NCI-H1694 (cell line): ENCODE measurements around the gene ZDHHC8.

Experiments
- DNase-seq: peaks from one replicate; lab custom pipeline; 2025; lab: John Stamatoyannopoulos, UW

The ZDHHC8 gene

DNA sequence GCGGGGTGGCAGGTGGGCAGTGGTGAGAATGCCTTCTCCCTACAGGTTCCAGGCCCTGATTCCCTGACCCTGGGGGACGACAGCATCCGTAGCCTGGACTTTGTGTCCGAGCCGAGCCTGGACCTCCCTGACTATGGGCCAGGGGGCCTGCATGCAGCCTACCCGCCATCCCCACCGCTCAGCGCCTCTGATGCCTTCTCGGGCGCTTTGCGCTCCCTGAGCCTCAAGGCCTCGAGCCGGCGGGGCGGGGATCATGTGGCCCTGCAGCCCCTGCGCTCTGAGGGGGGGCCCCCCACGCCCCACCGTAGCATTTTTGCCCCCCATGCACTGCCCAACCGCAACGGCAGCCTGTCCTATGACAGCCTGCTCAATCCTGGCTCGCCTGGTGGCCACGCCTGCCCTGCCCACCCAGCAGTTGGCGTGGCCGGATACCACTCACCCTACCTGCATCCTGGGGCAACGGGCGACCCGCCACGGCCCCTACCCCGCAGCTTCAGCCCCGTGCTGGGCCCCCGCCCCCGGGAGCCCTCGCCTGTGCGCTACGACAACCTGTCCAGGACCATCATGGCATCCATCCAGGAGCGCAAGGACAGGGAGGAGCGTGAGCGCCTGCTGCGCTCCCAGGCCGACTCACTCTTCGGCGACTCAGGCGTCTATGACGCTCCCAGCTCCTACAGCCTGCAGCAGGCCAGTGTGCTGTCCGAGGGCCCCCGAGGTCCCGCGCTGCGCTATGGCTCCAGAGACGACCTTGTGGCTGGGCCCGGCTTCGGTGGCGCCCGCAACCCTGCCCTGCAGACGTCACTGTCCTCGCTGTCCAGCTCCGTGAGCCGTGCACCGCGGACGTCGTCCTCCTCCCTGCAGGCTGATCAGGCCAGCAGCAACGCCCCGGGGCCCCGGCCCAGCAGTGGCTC lies 11.4 kb downstream of the ZDHHC8 start:
- DNase-seq = no peak

DNA sequence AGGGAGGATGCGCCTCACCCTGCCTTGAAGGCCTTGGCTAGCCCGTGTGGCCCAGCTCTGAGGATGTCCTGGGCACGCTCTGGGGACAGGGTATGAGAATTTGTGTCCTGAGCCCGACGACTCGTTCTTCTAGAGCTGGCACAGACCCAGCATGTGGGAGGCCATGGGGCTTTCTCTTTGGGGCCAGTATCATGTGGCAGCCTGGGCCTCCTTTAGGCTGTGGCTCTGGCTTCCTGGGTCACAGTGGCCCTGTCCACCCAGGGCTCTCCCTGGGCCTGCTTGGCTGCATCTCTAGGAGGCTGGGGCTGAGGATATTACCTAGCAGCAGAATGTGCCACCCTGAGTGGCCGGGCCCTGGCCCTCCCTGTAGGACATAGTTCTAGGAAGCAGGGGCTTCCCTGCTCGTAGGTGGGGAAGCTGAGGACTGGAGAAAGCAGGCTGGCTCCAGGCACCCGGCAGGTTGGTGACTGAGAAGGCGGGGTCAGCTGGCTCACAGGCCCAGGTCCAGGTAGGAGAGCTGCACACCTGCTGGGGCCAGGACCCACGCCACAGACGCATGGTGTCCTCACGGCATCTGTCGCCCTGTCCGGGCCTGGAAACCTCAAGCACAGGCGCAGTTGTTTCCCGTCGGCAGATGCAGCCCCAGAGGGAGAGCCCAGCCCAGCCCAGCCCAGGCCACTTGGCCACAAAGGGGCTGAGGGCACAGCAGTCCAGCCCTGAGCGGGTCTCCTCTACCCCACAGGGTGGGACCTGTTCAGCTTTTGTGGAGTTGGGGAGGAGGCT lies 12.5 kb downstream of the ZDHHC8 start:
- no peak for DNase-seq

DNA sequence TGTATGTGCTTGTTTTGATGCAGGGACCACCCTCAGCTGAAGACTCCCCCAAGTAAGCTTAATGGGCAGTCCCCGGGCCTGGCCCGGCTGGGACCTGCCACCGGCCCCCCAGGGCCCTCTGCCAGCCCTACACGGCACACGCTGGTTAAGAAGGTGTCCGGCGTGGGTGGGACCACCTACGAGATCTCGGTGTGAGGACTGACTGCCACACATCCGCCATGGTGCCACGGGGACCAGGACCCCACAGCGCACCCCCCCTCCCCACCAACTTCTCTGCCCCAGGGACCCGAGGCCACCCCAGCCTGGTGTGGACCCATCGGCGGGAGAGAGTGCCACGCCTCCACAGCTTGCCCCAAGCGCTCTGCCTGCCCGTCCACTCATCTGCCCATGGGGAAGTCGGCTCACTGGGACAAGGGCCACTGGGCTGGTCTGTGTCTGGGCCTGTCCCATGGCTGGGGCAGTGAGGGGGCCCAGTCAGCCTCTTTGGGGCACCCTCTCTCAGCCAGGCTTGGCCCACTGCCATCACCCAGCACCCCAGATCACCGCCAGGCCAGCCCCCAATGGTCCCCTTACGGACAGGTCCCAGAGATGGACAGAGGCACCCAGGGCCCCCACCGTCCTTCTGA lies 13.7 kb downstream of the ZDHHC8 start:
- no peak for DNase-seq

DNA sequence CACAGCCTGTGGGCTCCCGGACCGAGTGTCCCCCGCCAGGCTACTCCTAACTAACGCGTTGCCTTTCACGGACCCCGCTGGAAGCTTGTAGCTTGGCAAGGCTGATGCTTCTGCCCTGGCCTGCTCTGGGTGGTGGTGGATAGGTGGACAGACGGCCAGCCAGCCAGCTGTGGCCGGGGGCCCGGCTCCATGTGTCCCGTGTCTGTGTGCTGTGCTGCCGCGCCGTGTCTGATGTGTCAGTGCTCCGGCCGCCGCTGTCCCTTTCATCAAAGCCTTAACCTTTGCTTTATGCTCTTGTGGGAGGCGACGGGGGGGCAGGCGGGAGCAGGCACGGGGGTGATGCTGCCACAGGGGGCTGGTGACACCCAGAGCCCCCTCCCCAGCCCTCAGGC lies 14.2 kb downstream of the ZDHHC8 start:
- no peak for DNase-seq

DNA sequence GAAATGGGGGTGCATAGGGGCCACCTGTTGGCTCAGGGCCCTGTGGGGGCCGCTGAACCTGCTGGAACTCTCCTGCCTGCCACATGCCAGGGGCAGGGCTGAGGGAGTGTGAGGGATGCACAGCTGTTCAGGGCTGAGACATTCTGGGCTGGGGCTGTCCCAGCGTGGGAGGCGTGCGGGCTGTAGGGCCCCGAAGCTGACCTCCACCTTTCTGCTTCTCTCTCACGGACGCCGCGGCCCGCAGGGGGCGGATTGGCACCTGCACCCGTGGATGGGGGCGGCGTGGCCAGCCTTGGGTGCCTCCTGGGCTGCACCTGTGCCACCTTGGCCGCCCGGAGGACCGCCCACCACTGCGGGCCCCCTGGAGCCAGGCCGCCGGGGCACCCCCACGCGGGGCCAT lies 15.2 kb downstream of the ZDHHC8 start:
- DNase-seq = no peak

DNA sequence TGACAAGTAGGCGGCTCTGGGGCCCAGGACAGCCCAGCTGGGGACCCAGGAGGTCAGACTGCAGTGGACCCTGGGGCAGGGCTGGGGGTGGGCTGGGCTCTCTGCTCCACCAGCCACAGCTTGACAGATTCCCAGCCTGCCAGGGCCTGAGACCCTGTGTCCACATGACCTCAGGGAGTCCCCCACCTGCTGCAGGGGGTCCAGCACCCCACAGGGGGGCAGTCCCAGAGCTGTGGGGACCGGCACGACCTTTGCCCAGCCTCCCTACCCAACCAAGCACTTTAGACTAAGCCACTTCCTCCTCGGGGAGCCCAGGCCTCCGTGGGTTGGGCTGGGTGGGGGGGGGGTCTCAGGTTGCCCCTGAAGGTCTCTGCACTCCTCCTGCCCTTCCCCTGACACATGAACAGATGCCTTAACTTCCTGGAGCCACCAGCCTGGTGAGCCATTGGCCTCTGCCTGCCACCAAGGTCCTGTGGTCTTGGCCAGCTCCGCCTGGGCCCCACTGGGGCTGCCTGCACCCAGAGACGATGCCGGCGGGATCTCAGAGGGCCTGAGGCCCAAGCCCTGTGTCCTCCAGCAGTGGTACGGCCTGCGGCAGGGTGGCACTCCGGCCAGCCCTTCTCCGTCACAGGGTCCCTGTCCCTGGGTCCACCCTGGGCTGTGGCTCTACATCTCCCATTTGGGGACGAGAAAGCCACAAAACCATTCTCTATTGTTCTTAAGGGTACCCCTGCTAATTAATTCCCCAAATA lies 15.8 kb downstream of the ZDHHC8 start:
- DNase-seq = no peak

DNA sequence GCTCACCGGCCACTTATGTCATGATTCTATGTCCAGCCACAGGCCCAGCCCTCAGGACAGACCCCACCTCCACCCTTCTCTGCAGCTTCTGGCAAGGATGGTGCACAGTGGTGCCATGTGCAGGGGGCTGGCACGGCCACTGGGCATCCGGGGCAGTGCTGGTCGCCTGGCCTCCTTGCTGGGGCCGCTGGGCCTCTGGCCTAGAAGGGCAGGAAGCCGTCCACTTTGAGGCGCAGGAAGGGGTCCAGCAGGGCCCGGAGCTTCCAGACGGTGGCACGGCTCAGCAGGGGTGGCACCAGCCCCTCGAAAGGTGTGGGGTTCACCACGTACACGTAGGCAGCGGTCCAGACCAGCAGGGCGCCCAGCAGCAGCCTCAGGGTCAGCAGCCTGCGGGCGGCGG lies 16.8 kb downstream of the ZDHHC8 start:
- no peak for DNase-seq

DNA sequence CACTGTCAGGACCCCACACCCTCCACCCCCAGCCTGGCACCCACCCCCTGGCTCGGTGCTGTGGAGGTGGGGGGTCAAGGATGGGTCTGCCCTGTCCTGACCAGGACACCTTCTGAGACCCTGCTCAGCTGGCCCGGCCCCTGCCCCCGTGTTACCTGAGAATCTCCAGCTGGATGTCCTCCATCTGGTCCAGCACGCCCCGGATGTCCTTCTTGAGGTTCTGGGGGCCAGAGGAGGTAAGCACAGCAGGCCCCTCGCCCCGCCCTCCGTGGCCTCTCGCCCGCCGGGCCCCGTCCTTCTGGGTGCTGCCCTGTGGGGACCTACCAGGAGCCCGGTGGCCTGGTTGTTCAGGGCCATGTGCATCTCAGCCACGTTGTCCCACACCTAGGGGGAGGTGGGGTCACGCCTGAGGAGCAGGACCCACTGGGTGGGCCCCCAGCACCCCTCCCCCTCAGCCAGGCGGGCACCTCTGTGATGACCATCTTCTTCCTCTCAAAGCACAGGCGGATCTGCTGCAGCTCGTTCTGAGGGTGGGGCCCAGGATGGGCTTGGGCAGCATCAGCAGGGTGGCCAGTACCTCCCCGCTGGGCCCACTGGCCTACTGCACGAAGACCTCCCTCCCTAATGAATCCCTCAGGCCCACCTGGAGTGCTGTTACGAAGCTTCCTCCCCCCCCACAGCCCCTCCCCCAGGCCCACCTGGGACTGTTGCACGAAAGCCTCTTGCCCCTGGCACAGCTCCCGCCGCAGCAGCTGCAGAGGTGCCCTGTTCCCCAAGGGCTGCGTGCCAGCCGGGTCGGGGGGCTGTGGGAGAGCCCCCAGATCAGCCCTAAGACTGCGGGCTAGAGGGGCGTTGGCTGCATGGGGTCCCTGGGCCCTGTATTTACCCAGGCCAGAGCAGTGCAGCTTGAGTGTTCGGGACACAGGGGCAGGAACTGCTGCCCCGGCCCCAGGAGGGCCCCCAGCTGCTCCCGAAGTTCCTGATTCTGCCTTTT lies 17.9 kb downstream of the ZDHHC8 start:
- no peak for DNase-seq

DNA sequence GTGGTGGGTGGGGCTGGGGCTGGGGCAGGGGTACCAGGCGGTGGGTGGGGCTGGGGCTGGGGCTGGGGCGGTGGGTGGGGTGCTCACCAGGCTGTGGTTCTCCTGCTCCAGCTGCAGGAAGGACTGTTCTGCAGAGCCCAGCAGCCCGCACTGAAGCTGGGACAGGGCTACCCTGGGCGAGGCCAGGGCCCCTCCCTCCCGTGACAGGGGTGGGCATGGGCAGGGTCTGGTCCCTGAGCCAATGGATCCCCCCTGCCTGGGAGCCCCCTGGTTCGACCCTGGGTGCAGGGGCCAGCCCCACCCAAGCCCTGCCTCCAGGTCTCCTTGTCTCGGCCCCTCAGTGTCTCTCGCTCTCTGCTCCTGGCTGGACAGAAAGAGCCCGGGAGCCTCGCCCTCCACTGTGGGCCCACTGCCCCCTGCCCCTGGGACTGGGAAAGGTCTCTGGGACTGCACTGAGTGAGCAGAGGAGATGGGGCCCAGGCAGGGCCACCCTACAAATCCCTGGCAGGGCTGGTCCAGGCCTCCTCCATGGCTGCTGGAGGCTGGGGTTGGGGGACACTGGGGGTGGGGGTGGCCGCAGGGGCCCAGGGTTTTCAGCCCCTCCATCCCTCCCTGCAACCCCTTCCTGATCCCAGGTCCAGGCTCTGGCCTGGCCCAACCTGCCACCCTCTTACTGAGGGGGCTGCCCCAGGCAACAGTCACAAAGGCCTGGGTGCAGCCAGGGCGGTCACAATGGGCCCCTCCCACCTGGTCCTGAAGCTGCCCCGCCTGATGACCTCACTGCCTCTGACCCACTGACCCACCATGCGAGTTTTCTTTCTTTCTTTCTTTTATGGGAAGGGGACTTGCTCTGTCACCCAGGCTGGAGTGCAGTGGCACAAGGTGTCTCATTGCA lies 19.0 kb downstream of the ZDHHC8 start, which contains the start of gene CCDC188:
TSS of gene CCDC188 (minus strand) at position 675 of the 895 bp plus-strand sequence. CDS start at position 606, 69 bp downstream.
- no peak for DNase-seq

DNA sequence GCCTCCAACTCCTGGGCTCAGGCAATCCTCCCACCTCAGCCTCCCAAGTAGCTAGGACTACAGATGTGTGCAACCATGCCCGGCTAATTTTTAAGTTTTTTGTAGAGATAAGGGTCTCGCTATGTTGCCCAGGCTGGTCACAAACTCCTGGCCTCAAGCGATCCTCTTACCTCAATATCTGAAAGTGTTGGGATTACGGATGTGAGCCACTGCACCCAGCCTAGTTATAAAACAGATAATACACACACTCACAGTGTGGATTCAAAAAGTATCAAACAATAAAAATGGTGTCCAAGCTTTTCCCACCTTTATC lies 19.6 kb downstream of the ZDHHC8 start:
- DNase-seq = no peak

DNA sequence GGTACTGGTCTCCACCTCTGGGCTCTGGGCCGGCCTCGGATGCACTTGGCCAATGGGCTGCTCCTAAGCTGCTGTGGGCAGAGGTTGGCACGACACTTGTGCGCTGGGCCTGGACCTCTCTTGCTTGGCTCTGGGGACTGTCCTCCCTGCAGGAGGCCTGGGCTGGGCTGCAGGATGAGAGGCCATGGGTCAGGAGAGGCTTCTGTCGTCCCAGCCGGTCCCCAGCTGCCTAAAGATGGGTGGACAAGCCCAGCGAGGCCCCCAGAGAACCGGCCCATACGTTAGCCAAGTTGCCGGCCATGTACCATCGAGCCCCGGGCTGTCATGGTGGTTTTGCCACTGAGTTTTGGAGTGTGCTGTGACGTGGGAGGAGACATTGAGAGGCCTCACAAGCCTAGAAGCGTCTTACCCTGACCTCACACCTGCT lies 20.9 kb downstream of the ZDHHC8 start:
- no peak for DNase-seq

DNA sequence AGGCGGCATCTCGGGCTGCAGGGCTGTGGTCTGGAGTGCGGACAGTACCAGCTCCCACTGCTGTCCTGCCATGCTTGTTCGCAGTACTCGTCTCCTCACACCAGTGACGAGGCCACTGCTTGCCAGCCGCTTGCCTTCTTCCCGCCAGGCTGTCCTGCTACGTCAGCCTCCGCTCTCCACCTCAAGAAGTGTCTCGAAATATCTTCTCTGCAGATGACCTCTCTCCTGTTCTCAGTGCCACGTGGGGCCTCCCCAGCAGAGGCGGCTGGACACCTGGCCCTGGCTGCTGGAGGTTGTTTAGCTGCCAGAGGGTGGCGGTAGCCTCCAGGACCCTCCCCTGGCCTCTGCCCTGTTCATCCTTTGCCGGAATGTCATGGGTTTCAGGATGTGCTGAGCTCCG lies 22.3 kb downstream of the ZDHHC8 start:
- DNase-seq = no peak

DNA sequence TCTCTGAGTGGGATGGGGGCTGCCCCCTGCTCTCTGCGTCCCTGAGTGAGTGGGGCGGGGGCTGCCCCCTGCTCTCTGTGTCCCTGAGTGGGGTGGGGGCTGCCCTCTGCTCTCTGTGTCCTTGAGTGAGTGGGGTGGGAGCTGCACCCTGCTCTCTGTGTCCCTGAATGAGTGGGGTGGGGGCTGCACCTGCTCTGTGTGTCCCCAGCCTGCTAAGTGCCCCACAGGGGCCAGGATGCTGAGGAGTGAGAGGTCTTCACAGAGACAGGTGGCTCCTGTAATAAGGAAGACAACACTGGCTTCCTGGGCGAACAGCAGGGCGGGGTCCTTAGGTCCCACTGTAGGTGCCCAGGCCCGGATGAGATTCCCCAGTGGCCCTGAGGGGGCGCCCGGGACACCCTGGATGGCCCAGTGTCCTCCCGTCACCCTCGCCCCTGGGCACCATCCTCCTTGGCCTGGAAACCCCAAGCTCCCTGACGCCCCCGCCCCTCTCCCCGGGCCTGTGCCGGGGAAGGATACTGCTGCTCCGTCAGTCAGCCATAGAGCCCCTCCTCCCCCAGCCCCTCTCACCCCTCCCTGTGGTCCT lies 23.1 kb downstream of the ZDHHC8 start:
- DNase-seq = no peak

DNA sequence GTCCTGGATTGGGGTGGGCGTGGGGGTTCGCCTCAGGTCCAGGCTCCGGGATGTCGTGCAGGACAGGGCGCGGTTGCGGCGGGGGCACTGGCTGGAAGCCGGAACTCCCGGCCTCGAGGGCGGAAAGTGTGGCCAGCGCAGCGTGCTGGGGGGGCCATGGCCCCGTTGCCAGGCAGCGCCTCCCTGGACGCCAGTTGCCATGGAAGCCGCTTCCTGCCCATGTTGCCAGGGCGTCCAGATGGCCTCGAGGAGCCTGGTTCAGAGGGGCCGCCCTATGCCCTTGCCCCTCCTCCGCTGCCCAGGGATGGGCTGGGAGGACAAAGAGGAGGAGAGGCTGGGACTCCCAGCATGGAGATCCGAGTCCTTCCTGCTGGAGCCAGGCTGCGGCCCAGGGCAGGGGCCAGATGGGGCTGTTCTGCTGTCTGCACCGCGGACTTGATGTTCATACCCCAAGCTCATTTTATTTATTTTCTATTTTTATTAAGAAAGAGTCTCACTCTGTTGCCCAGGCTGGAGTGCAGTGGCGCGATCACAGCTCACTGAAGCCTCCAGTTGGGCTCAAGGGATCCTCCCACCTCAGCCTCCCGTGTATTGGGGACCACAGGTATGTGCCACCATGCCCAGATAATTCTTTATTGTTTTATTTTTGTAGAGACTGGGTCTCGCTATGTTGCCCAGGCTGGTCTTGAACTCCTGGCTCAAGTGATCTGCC lies 23.9 kb downstream of the ZDHHC8 start:
- DNase-seq = peak; percentile 80

DNA sequence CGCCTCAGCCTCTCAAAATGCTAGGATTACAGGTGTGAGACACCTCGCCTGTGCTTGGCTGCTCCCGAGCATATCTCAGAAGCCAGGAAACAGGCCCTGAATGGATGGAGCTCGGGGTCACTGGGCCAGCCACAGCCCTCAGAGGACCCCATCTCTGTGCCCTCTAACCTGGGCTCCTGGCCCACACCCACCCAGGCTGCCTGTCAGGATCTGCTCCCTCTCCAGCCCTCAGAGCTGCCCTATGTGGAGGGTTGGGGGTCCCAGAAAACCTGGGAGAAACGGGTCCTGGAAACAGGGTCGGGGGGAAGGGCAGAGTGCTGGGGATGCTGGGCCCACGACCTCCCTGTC lies 24.4 kb downstream of the ZDHHC8 start:
- no peak for DNase-seq

DNA sequence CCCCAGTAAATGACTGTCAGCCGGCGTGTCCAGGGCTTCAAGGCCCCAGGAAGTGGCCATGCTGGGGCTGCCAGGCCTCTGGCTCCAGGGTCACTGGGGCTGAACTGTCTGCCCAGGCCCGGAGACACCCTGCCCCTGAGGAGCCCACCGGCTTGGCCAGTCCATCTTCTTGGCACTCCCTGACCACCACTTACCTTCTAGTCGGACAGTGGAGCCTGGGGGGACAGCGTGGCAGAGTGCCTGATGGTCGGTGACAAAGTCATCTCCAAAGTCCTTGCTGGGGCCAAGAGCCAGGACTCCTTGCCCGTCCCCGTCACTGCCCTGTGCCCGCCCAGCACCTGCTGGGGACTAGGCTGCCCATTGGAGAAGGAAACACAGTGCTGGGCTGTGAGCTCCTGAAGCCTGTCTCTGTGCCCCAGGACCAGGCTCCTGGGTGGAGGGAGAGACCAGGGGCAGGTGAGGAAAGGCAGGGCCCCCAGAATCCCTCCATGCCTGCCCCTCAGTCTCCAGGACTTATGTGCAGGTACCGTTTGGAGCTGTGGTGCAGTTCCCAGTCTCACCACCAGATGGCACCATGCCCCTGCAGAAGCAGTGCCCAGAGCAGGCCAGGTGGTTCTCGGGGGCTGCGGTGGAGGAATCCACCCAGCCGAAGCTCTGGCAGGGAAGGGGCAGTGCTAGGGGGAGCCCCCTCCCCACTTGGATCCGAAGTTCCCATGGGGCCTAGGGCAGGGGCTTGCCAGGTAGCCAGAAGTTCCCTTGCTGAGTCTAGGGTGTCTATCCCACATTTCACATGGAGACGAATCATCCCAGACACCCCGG lies 25.2 kb downstream of the ZDHHC8 start:
- peak; percentile 56 for DNase-seq

DNA sequence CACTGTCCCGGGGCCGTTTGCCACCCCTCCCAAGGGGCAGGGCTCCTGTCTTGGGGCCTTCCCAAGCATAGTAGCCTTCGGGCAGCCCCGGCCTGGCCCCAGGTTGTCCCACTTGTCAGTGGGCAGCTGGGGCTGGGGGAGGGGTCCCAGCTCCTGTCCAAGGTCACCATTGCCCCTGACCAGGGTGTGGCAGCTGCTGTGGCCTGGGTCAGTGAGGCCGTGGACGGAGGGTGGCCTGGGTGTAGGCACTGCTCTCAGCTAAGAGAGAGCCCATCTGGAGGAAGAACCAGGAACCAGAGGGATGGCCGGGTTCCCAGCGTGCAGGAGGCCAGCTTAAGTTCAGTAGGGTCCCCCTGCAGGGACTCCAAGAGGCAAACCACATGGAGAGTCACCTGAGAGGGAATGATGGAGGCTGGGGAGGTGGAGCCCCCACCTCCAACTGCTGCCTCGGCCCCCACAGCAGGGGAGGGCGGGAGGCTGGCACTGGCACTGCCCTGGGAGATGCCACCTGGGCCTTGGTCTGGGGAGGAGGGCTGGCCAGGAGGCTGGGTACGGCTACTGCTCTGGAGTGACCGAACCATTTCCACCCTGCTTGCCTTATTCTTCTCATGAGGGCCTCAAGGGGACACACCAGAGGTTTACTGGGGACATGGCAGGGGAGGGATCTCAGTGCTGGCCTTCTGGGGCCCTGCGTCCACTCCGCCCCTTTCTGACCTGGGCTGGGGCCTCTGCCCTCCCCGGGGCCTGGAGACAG lies 26.0 kb downstream of the ZDHHC8 start:
- DNase-seq = no peak
